GM21526 (cell line): Measurements from ENCODE around the gene ZC3H12C.
"Not testable (repeated sequence)": the region's sequence is repeated elsewhere in the genome, so short reads cannot be mapped to it uniquely, and the experiment has no call there.

Experiments used
- ATAC-seq: cut with Tn5 transposase; IDR thresholded peaks from one replicate; pipeline ENCODE4 v1.9.1; 2021; ENCODE audit warnings: moderate library complexity; ENCODE audit not compliant: unreplicated experiment, low FRiP score

The ZC3H12C gene

DNA sequence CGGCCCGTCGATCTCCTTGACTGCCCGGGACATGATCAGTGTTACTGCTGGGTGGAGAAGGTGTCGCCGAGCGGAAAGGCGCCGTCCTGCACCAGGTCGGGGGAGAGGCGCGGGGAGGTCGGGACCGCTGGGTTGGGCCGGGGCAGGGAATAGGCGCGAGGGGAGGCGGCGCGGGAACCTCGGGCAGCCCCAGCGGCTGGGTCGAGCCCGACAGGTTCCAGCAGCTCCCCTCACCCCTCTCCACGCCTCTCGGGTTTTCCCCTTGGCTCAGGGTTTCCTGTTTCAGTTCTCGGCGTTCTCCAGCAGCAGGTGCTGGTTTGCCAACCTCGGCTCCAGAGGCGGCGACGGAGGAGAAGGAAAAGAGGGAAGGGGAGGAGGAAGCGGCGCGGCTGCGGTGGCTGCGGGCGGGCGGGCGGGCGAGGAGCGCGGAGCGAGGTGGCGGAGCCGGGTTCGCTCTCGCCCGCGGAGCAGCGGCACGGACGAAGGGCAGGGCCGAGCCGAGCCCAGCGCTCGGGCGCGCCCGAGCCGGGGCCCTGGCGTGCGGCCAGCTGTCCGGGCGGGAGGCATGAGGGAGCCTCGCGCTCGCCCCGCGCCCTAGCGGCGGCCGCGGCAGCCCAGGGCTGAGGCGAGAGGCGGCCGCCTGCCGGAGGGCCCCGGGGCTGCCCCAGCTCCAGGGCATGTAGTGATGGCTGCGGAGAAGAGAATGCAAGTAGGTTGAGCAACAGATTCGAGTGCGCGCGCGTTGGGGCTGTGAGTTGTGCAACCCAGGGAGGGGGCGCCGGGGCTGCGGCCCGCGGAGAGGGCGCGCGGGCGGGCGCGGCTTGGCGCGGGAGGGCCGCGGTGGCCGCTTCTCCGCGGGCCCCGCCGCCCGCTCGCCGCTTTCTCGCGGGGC lies at the start of gene ZC3H12C:
TSS of gene ZC3H12C (plus strand) at position 878 of the 892 bp plus-strand sequence. CDS start 20 bp downstream, outside the sequence.
- peak; percentile 61 for ATAC-seq

DNA sequence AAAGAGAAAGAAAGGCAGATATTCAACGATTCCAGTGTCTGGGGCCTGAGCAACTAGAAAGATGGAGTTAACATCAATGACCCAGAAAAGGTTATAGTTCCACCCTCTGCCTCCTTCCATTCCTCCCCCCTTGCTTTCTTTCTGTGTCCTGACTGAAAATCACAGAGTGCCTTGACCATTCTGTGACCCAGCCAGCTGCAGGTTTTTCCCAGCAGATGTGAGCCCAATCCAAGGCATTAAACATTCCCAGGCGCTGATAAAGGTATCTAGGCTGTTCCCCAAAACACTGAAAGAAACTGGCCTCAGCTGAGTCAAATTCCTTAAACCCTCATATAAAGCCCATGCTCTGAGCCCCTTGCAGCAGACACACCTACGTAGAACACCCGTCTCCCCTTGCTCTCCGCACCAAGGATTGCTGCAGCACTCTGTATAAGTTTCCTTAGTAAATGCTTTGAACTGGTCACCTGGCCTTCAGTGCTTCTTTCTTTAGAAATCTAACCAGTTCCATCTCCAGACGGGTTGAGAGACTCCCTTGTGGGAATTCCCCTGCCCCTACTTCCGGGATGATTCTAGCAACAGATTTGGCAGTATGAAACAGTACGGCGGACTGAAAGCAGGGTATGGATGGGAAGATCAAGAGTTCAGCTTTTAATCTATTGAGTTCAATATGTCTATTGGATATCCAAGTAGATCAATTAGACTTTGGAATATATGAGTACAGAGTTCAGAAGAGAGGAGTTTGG lies 48.8 kb upstream of the ZC3H12C start:
- ATAC-seq = no peak

DNA sequence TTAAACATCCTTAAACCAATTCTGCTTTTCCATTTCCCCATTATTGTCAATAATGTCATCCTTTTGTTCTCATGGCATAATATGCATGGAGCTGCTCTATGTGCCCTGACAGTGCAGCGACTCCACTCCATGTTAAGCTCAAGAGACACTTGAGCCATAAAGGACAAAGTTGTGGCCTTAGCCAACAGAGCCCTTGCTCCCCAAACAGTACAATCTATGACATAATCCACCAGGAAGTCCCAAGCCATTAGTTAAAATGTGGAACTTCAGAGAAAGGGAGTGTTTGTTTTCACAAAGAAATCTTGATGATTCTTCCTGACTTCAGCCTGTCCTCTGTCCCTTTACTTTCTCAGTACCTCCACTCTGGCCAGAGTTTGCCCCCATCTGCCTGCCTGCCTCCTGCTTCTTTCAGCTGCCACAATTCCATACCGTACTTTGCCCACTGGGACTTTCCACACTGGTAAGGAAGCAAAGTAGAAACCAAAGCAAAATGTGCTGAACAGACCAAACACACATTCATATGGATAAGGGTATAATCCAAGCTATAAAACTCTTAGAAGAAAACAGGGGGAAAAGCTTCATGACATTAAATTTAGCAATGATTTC lies 46.3 kb upstream of the ZC3H12C start:
- ATAC-seq = no peak

DNA sequence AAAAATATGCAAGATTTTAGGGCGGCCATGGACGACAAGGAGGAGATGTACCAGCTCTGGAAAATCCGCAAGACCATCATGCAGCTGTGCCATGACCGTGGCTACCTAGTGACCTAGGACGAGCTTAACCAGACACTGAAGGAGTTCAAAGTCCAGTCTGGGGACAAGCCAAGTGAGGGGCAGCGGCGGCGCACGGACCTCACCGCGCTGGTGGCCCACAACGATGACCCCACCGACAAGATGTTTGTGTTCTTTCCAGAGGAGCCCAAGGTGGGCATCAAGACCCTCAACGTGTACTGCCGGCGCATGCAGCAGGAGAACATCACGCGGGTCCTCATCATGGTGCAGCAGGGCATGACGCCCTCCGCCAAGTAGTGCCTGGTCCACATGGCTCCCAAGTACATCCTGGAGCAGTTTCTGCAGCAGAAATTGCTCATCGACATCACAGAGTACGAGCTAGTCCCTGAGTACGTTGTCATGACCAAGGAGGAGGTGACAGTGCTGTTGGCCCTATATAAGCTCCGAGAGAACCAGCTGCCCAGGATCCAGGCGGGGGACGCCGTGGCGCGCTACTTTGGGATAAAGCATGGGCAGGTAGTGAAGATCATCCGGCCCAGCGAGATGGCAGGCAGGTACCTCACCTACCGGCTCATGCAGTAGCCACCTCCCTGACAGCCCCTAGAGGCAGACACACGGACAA lies 43.5 kb upstream of the ZC3H12C start:
- ATAC-seq = no peak

DNA sequence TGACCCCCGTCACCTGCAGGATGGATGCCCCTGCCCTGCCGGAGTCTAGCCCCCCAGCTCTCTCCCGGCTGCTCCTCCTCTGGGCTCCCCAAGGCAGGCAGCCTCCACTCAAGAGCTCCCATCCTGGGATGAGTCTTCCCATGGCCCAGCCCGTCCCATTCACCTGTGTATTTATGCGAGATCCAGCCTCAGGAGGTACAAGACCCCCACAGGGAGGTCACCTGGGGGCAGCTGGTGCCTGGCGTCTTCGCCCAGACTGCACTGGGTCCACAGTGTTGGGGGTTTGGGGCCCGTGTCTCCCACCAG lies 43.0 kb upstream of the ZC3H12C start:
- no peak for ATAC-seq

DNA sequence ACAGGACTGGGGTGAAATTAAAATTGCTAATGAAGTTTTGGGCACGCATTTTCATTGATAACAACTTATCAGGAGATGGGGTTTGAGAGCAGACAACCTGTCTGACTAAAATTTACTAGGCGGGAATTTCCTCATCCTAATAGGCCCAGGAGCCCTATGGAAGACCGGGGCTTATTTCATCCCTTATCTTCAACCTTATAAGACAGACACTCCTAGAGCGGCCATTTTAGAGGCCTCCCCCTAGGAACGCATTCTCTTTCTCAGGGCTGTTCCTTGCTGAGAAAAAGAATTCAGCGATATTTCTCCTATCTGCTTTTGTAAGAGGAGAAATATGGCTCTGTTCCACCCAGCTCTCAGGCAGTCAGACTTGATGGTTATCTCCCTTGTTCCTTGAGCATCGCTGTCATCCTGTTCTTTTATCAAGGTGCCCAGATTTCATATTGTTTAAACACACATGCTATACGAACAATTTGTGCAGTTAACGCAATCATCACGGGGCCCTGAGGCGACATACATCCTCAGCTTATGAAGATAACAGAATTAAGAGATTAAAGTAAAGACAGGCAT lies 39.3 kb upstream of the ZC3H12C start:
- ATAC-seq = no peak

DNA sequence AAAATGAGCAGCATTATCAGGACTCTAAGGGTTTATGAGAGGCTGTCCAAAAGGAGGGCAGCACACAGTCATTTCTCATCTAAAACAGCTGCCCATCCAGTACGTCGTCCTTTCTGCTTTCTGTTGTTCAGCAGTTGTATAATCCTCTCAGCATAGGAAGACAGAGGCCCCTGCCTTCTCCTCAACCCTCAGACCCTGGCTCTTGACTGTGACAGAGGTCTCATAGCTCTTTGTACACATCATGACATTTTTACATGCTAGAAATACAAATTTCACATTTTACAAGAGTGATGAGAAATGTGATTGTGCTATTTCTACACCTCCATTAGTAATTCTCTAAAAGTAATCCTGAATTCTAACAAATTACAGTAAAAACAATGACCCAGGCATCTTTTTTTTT lies 36.2 kb upstream of the ZC3H12C start:
- ATAC-seq = no peak

DNA sequence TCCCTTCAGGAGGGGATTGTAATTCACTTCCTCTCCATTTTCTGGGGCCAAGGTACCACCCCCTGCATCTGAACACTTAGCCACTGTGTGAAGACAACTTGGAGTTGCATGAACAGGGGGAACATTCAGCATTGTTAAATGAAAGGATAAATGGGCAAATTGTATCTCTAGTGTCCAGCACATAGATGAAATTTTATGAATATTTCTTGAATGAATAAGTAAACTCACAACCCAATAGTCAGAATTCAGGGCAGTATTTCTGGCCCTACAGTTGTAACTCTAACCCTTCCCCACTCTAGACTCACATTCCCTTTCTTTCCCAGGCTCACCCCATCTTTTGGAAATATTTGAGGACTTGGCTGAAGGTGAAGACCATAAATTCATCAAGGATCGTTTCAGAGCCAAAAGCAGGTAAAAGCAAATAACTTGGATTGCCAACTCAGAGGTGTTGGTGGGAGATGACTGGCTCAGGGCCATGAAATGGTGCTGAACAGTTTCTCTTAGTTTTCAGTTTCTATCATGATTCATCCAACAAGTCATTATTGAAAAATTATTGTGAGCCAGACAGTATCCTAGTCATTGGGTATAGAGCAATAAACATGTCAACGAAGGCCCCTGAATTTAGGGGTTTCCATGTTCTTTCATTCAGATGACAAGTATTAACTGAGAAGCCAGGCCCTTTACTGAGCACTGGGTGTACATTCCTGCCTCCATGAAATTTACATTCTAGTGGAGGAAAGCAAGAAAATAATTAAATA lies 33.3 kb upstream of the ZC3H12C start:
- ATAC-seq = no peak

DNA sequence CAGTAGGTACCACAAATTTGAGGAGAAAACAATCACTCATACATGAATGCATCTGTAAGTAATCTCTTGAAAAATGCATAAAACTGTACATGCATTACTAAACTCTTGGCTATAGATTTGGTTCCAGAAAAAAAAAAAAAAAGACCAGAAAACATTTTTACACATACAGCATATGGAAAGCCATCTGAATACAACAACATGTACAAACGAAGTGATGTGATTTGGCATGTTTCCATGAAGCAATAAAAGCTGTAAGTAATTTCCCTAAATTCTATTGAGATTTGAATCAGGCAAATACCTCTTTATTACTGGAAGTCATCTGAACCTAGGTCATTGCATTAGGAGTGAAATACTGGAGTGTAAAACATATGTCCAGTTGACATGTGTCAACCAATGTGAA lies 31.9 kb upstream of the ZC3H12C start:
- ATAC-seq = no peak

DNA sequence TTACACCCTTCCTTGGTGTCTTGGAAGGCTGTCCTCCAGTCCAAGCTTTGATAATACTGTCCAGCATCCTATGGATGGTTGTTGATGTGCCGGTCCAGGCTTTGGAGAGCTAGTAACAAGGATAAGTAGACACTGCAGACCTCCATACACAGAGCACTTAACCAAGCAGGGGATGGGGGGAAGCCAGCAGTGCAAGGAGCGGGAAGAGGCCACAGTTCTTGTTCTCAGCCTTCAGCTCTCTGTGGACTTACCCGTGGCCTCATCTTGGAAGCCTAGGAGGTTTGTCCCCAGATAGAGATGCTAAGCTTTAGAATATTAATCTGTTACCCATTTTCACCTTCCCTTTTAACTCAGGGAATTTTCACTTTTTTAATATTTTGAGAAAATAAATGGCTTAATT lies 30.9 kb upstream of the ZC3H12C start:
- no peak for ATAC-seq

DNA sequence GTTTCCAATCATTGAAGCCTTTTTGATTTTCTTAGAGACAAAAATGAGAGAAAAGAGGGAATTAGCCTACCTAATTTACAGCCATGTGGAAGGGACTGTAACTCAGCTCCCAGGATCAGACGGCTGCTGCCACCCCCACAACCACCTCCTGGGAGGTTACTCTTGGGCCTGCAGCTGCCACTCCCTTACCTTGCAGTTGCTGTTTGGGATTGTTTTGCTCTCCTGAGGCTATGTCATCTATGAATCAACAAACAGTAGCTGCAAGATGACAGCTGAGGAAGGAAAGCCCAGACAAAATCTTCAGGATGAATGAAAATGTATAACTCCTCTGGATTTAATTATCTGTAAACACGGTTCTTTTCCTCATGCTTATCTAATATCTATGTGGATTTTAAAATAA lies 28.0 kb upstream of the ZC3H12C start:
- ATAC-seq = no peak

DNA sequence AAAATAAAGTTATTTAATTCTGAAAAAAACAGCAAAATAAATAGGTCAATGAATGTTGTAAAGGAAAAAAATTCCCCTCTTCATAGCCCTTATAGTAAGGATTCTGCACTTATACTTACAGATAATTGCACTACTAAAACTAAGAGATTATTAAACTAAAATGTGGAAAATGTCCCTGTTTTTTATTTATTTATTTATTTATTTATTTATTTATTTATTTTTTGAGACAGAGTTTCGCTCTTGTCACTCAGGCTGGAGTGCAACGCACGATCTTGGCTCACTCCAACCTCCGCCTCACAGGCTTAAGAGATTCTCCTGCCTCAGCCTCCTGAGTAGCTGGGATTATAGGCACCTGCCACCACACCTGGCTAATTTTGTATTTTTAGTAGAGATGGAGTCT lies 25.2 kb upstream of the ZC3H12C start:
- not testable (repeated sequence) for ATAC-seq

DNA sequence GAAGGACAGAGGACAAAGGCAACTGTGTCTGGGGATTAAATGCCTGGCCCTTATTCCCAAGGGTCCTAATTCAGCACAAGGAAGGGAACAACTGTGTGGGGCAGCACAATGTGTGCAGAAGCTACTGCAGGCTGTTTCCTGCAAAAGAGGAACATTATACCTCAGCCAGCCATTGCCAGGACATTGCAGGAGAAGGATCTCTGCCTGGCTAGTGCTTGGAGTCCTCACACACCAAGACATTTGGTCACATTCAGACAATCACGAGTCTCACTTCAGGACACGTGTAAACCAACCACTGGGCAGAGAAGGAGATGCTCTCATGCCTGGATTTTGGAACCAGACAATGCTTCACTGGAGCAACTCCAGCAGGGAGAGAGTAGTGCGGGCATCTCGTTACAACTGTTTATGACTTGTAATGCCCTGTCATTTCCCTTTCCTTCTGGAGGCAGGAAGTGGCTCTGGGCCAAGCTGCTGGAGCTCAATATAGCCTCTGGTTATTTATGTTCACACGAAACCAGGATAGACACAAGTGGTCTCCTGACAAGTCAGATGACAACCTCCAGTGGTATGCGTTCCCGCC lies 23.9 kb upstream of the ZC3H12C start:
- ATAC-seq = no peak

DNA sequence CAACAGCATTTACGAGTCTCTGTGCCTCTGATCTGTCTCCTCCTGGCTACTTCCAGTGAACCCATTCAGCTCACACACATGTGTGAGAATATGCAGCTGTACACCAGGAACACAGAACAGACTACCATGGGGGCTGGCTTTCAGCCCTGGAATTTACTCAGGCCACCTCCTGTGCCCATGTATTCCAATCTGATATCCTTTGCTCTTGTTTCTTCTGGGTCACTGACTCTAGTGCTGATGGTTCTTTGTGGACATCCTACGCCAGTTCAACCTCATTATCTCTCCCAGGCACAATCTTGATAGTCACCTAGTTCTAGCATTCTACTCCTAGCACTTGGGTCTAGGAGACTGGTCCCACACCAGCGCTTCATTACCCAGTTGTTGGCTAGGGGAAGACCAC lies 23.0 kb upstream of the ZC3H12C start:
- ATAC-seq = no peak

DNA sequence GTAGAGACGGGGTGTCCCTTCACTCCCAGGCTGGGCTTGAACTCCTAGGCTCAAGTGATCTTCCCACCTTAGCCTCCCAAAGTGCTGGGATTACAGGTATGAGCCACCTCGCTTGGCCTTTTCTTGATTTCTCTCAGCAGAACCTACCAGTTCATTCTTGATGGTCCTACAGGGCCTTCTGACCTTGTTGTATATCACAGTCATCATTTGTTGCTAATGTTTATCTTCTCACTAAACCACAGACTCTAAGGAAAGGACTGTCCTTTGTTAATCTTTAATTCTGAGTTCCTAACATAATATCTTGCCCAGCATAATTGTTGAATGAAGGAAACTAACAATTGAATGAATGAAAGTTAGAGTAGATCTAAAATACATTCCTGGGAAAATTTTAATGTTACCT lies 22.0 kb upstream of the ZC3H12C start:
- ATAC-seq = no peak

DNA sequence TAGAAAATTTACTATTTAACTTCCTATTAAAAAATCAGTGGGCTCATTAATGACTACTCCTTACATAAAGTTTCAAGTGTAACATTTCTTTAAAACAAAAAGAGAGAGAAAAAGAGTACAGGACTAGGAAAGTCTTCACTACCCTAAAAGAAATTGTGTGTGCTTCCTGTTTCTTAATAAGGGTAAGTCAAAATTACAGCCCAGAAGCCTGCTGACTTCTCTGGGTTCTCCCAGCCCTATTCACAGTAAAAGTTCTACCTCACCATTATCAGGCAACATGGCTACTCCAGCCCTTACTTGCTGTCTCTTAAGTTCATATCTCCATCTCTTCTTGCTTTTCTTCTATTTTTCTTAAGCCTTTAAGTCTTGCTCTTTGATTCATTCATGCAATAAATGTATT lies 20.3 kb upstream of the ZC3H12C start:
- no peak for ATAC-seq

DNA sequence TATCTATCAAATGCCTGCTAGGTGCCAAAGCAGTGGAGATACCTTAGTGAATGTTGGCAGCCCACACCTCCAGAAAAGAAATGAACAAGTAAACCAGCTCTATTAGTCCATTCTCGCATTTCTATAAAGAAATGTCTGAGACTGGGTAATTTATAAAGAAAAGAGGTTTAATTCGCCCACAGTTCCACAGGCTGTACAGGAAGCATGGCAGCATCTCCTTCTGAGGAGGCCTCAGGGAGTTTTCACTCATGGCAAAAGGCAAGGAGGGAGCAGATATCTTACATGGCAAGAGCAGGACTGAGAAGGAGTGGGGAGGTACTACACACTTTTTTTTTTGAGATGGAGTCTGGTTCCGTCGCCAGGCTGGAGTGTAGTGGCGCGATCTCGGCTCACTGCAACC lies 18.7 kb upstream of the ZC3H12C start:
- no peak for ATAC-seq

DNA sequence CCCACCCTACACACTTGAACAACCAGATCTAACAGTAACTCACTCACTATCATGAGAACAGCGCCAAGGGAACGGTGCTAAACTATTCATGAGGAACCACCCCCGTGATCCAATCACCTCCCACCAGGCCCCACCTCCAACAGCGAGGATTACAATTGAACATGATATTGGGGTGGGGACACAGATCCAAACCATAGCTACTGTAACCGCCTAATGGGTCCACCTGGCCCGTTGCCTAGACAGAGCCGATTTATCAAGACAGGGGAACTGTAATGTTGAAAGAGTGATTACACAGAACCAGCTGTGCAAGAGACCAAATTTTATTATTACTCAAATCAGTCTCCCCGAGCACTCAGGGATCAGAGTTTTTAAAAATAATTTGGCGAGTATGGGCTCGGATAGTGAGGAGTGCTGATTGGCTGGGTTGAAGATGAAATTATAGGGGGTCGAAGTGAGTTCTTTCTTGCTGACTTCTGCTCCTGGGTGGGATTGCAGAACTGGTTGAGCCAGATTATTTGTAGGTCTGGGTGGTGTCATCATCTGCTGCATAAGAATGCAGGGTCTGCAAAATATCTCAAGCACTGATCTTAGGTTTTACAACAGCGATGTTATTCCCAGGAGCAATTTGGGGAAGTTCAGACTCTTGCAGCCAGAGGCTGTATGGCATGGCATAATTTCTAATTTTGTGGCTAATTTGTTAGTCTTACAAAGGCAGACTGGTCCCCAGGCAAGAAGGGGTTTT lies 17.9 kb upstream of the ZC3H12C start:
- ATAC-seq = no peak

DNA sequence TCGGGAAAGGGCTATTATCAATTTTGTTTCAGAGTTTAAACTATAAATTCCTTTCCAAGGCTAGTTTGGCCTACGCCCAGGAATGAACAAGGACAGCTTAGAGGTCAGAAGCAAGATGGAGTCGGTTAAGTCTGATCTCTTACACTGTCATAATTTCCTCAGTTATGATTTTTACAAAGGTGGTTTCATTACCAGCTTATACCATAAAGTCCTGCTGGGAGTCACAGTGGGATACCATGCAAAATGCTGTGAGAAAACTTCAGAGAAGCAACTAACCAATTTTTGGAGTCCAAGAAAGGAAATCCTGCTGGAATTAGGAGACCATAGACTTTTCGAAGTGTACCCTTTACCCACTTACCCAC lies 17.4 kb upstream of the ZC3H12C start:
- no peak for ATAC-seq
